ENCODE measurements around the gene SPTLC1.

DNA sequence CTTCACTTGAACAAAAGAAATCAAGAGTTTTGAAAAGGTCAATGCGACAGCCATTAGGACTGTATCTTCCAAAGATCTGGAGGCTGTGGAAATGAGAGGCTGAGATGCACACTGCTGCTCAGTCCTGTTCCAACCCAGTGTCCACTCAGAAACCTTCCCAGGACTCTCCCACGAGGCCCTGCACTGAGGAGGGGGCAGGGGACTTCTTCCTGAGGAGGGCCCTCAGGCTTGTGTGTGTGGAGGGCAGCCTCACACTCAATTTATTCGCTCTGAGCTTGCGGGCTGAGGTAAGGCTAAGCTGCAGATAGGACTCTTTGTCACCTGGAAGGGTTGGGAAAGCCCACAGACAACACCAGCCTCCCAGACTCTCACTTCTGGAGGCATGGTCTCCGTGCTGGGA is 95.6 kb downstream of the SPTLC1 start:
- TF ChIP-seq, protein P1, sequence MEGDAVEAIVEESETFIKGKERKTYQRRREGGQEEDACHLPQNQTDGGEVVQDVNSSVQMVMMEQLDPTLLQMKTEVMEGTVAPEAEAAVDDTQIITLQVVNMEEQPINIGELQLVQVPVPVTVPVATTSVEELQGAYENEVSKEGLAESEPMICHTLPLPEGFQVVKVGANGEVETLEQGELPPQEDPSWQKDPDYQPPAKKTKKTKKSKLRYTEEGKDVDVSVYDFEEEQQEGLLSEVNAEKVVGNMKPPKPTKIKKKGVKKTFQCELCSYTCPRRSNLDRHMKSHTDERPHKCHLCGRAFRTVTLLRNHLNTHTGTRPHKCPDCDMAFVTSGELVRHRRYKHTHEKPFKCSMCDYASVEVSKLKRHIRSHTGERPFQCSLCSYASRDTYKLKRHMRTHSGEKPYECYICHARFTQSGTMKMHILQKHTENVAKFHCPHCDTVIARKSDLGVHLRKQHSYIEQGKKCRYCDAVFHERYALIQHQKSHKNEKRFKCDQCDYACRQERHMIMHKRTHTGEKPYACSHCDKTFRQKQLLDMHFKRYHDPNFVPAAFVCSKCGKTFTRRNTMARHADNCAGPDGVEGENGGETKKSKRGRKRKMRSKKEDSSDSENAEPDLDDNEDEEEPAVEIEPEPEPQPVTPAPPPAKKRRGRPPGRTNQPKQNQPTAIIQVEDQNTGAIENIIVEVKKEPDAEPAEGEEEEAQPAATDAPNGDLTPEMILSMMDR (conservative IDR thresholded peaks at IDR 0.05; ENCODE audit: low read depth, low read length), result no peak
- TF ChIP-seq EZH2 (IDR thresholded peaks at IDR 0.05; ENCODE audit: low read length, unreplicated experiment), result no peak
- TF ChIP-seq EZH2phosphoT487 (IDR thresholded peaks at IDR 0.05; ENCODE audit: borderline replicate concordance, low read length), result no peak
